IPS DF 4.7 (cell line): ENCODE measurements around the gene GGNBP2.

Experiments used
- DNase-seq: peaks from one replicate; pipeline ENCODE4 v3.0.0-alpha.2; 2013; ENCODE audit warnings: low spot score; ENCODE audit errors: extremely low read depth

Gene GGNBP2

DNA sequence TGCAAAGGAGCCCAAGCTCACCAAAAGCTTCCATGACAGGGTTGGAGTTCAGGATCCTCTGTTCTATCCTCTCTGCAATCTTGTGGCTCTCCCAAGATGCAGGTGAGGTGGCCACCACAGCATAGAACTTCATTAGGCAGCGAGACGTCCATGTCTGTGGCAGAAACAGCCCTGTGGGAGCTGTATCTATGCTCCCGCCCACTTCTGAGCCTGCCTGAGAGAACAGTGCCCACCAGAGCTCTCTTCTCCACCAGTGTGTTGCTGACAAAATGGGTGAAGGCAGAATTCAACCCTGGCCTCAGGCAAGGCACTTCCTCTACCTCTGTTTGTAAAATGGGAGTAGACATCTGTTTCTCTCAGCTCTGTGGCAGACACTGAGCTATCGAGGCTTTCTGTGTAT is 28.9 kb upstream of the GGNBP2 start:
- no peak for DNase-seq

DNA sequence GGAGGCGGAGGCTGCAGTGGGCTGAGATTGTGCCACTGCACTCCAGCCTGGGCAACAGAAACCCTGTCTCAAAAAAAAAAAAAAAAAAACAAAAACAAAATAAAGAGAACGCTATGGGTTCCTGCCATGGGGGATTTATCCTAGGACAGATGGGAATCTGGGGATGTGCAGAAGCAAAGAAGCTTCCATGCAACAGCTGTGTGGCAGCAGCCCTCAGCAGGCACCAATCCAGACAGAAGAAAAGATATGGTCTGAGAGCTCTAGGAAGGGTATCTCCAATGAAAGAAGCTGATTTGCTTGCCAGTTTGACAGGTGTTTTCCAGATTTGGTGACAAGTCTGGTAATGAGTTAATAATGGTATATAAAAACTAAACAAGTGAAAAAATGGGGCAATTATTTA is 21.6 kb upstream of the GGNBP2 start:
- DNase-seq, result no peak

DNA sequence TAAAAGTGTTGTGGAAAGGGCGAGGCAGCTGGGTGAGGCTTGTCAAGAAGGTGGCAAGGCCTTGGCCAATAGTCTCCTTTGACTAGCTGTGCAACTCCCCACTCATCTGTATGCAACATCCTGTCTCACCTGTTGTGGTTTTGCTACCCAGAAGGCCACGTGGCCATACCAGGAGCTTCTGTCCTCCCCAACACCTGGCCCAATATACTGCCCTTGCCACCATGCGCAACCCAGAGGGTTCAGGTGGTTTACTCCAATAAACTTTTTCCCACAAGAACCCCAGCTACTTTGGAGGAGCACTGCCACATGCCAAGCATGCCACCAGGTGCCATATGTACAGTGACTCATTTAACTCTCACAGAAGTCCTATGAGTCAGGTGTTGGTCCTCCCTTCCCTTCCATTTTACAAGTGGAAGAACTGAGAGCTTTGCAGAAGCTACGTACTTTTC is 20.3 kb upstream of the GGNBP2 start:
- DNase-seq, result no peak

DNA sequence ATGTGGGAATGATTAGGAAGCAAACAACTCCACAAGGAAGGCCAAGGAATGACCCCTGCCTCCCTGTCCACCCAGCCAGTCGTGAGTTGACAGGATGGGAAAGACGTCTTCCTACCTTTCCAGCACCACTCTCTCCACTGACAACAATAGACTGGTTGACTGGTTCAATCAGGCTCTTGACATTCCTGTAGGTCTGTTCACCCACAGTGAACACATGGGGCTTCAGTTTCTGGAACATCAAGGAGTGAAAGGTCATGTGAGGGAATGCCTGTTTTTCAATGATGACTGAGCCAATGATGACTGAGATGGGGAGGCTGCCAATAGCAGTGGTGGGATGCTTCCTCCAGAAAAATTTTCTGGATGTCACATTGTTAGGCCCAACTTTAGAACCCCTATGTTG is 19.6 kb upstream of the GGNBP2 start:
- no peak for DNase-seq

GRCh38 chr17:36525888-36526287 is 18.8 kb upstream of the GGNBP2 start:
- DNase-seq, result no peak

DNA sequence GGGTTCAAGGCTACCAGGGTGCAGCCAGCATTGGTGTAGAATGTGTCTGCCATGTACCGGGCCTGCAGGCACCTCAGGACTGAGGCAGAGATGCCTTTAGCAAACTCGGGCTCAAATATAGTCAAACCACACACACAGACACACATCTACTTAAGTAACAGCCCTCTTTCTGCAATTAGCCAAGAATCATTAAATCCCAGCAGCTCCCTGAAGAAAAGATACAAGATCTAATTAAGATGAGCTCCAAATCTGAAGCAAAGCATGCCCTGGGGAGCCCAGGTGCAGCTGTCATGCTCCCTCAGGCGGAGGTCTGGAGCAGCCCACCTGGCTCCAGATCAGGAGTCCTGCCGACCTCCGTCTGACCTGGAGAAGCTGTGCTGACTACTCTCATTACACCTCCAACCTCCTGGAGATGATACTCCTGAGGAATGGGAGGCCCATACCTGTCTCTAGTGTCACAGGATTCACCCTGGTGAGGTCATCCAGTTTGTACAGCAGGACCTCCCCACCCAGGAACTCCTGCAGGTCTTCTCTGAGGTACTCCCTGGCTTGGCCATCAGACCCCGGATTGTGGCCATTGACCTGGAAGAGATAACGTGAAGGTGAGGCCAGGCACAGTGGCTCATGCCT is 17.0 kb upstream of the GGNBP2 start:
- no peak for DNase-seq

DNA sequence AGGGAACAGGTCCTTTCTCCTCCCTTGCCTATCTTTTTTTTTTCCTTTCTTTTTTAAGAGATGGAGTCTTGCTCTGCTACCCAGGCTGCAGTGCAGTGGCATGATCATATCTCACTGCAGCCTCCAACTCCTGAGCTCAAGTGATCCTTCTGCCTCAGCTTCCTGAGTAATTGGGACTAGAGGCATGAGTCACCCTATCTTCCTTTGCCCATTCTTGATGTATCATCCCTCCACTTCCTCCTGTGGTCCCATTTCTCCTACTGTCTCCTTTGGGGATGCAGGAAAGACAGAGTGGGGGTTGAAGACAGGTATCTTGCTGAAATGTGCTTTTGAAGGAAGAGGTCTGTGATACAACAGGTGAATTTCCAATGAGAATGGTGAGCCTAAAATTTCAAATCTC is 15.6 kb upstream of the GGNBP2 start:
- no peak for DNase-seq

DNA sequence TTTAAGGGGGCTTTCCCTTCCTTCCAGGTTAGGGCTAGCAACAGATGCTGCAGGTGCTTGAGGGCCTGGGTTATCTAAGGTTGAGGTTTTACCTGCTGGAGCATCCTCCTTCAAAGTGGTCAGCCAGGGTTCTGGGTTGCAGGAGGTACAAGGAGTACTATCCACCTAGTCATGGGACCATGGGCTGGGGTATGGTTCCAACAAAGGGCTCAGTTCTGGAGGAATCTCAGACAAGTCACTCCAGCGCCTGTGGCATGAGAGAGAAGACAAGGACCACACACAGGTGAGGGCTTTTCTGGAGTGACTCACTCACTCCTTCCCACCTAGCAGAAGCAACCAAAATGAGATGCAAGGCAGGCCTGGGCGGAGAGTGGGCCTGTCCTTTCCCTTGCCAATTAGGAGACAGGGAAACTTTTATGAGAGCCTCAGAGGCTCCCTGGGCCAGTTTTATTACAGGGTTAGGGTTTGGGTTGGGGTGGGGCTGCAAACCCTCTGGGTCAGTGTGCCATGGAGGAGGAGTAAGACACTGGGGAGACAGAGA is 12.2 kb upstream of the GGNBP2 start:
- DNase-seq, result no peak

DNA sequence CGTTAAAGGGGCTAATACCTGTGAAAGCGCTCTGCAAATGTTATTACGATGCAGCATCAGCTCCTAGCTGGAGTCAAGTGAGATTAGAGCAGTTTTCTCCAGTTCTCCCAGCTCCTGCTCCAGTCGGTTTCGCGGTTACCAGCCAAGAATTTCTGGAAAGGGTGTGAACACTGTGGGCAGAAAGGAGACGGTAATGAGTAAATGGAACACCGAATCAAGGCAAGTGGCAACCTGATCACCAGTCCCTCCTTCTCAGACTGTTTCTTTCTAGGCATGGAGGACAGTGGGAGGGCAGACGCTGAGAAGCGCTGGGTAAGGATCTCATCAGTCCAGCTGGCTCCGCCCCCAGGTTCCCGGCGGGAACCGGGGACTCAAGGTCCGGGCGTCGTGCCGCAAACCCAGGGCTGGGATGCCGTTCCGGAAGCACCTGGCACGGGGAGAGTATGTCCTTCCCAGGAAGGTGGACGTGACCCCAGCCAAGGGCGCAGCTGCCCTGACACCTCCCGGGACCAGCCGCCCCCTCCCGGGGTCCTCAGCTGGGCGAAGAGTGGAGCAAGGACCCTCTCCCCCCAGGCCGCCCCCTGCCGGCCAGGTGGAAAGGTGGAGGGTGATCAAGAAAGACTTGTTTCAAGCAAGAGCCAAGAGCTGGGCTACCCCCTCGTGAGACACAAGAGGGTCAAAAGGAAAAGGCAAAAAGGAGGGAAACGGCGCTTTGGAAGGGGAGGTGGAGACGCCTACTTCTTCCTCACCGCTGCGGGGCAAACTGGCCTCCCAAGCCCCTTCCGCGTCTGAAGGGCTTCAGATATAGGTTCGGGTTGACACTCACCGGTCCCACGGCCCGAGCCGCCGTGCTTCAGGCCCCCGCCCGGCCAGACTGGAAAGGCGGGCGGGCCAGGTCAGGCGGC is 10.5 kb upstream of the GGNBP2 start:
- DNase-seq, result no peak

DNA sequence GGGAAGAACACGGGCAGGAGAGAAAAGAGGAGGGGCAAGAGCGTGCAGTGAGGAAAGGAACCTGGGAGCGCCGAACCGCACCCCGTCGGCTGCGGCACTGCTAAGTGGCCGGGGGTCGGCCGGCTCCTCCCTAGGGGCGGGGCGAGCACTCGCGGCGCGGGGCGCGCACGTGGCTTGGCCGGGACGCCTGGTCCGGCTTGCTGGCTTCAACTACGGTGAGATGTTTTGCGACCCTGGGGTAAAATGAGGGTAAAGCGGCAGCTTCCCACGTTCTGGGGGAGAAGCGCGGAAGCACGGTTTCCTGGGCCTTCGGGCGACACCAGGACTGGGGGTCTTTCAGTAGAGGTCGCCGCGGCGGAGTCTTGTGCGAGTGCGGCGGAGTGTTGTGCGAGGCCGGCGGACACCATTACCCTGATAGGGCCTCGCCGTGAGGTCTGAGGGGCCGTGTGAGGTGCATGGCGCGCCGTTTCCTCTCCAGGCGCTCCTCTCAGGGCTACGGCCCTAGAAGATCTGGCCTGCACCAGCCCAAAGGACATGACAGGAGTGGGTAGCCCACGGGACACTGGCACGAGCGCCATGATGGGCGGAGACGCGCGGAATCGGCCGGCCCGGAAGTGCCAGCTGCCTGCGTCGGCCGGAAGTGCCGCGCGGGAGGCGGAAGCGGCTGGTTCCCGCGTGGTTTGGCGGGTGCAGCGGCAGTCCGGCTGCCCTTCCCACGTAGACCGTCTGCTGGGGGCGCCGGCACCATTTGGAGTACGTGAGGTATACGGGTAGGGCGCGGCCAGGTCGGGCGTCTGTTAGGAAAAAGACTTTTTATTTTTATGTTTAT is 9.7 kb upstream of the GGNBP2 start, which contains the start of the genes MYO19 and PIGW:
MYO19 (minus strand) TSS at position 29 of the 829 bp plus-strand sequence. CDS start 2,330 bp downstream, outside the sequence.
PIGW (plus strand) TSS at position 148 of the 829 bp plus-strand sequence. CDS start 2,115 bp downstream, outside the sequence.
- DNase-seq, result no peak

DNA sequence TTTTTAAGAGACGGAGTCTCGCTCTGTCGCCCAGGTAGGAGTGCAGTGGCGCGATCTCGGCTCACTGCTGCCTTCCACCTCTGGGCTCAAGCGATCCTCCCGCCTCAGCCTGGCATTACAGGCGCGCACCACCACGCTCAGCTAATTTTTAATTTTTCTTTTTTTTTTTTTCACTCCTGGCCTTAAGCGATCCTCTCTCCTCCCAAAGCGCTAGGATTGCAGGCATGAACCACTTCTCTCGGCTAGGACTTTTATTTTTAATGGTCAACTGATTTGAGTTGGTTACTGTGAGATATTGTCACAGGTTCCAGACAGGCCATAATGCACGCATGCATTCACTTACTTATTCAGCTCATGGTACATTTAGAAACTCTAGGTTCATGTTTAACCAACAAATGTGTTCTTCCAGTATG is 9.0 kb upstream of the GGNBP2 start:
- no peak for DNase-seq

- no peak for DNase-seq
Observed at GRCh38 chr17:36540696-36541095, 4.0 kb upstream of the GGNBP2 start.

GRCh38 chr17:36542755-36543154 is 2.0 kb upstream of the GGNBP2 start:
- no peak for DNase-seq

DNA sequence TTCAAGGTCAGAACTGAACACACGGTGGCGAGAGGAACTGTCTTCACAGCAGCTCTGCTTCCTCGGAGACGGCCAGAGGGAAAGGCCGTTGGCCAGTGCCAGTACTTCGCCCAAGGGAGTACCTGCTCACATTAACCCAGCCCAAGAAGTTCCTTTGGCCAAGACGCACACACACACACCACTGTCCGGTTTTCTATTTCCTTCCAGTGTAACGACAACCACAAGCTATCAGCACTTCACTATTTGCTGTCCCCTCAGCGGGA is 744 bp upstream of the GGNBP2 start:
- no peak for DNase-seq

- no peak for DNase-seq
Observed at GRCh38 chr17:36545077-36545464, 352 bp downstream of the GGNBP2 start.

DNA sequence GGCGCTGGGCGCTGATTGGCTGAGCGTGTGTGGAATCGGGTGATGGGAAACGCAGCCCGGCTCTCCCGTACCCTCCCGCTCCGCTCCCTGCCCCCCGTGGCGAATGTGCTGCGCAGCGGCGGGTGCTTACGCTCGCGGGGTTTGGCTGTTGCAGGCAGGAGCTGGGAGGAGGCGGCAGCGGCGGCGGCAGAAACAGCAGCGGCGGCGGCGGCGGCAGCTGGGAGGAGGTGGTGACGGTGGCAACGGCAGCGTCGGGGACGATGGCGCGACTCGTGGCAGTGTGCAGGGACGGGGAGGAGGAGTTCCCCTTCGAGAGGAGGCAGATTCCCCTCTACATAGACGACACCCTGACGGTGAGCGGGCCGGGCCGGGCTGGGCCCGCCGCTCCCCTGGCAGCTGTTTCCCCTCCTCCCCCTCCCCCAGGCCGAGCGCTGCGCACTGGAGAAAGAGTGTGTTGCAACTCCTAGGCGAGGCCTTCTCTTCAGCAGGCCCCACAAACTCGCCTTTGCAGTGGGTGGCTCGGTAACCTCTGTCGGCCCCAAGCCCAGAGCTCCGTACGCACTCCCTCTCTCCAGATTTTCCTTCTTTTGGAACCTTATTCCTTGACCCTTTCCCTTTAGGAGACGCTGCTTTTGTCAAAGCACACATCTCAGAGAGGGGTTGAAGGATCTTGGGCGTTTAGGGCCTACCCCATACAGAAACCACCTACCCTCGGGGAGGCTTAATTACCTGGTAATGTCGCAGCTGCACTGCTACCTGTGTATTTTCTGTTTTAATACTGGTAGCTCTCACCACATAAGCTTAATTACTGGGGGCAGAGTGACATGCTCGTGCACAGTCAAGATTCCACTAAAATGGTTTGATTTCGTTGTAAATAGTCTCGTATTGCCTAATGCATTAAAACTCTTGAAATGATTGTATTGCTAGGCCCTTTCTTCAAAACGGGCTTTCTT is 1.0 kb downstream of the GGNBP2 start:
- DNase-seq, result no peak

- no peak for DNase-seq
Observed at GRCh38 chr17:36546418-36547093, 1.8 kb downstream of the GGNBP2 start.

DNA sequence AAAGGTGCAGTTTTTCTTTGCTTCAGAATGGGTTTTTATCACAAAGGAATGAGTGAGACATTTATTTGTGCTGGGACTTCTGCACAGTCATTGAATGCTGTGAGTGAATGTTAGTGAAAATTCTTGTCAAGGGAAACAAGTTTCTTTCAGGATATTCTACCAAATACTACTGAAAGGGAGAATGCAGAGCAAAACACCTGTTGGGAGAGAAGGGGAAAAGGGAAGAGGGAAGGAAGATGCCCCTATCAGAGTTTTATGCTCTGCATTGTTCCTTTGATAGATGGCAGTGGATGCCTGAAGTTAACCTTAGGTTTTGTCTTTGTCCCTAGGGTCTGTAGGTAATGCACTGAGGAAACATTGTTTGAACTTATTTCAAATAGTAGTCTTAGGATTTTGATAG is 3.1 kb downstream of the GGNBP2 start:
- DNase-seq, result no peak

DNA sequence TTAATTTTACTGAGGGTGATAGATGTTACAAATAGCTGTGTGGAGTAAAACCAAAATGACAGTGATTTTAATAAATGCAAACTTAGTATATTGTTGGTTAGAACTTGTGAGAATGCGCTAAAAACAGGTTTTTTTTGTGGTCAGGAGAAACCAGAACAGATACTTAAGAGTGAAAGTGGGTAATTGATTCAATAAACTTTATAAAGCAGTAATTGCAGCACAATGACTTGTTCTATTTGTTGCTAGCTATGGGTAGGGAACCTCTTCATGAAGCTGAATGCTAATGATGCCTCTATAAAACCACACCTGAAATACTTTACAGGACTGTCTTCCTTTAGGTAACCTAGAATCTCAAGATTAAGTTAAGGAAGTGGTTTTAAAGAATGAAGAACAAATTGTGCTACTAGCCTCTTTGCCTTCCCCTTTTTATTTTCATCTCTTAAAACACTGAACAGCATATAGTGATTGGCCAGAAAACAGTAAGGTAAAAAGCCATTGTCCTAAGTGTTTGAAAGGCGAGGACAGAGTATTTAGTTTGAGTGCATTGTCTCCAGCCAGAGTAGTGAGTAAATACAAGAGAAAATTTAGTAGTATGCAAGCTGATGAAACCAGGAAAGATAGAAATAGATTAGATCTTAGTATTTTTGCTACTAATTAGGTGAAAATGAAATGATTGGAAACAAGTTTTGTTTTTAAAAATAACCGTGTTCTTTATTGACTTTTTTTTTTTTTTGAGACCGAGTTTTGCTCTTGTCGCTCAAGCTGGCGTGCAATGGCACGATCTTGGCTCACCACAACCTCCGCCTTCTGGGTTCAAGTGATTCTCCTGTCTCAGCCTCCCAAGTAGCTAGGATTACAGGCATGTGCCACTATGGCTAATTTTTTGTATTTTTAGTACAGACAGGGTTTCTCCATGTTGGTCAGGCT is 6.0 kb downstream of the GGNBP2 start:
- no peak for DNase-seq
